Iris pigment epithelial cell (primary cell): ENCODE results near the gene TBL2.
A peak's percentile ranks its signal among the peaks of the same experiment; 100 is the strongest.
"Not testable (repeated sequence)": the region's sequence is repeated elsewhere in the genome, so short reads cannot be mapped to it uniquely, and the experiment has no call there.

ENCODE experiments used
- DNase-seq: peaks from one replicate; pipeline ENCODE4 v3.0.0-alpha.2; 2011; ENCODE audit warnings: low read depth

The TBL2 gene

GRCh38 chr7:73606801-73607691, 28.7 kb upstream of the TBL2 start:
- DNase-seq: peak; percentile 13

DNA sequence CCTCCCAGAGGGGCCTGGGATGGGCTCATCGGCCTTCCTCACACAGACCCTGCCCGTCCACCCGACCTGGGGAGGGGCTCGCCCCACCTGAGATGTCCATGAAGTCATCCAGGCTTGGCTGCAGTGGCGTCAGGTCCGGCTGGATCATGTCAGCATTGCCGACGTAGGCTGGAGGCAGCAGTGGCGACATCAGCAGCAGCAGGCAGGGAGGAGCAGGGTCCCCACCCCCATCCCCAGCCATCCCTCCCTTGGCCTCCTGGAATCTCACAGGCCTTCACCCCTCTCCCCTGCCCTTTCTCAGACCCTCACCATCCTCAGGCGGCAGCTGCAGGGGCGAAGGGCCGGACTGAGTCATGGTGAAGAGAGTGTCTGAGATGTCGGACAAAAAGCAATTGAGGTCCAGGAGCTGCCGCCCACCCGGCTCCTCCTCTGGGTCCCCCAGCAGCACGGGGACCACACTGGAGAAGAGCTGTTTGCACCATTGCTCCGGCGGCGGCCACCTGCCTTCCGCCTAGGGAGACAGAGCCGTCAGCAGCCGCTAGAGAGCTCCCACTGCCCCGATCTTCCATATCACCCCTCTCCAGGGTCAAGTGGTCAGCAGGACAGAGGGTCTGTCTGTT, 27.3 kb upstream of the TBL2 start:
- DNase-seq: no peak

DNA sequence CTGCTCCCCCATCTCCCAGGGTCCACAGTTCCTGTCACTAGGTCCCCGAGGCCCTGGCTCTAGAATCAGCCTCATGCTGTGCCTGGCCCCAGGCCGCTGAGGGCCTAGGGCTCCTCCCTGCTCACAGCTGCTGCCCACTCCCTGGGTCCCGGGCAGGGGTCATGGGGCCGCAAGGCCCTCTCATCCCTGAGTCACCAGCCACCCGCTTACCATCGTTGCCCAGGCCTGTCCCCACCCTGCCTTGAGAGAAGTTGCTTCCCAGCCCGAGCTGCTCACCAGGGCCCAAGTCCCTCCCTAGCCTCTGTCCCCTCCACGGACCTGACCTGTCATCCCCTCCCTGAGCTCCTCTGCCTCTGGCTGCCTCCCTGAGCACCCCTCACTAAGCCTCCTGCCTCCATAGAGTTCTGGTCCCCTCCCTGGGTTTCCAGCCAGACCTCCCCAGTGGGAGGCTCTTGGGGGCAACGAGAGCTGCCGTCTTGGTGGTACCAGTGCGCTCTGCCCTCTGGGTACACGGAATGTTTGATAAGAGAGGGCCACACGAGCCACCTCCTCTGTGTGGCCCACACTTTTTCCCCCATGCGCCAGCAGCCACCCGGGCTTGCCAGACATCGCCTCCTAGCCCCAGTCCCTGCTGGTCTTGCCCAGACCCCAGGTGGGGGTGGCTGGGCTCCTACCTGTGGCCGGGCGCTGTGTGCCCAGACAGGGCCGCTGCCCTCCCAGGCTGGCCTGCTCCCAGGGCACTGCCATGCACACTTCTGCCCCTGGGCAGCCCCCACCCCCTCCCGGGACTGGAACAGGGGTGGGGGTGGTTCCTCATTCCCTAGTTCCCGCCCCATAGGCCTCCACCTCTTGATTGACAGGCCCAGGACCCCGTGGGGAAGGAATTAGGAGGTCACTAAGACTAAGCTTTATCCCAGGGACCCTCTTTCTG, 24.6 kb upstream of the TBL2 start:
- no peak for DNase-seq

DNA sequence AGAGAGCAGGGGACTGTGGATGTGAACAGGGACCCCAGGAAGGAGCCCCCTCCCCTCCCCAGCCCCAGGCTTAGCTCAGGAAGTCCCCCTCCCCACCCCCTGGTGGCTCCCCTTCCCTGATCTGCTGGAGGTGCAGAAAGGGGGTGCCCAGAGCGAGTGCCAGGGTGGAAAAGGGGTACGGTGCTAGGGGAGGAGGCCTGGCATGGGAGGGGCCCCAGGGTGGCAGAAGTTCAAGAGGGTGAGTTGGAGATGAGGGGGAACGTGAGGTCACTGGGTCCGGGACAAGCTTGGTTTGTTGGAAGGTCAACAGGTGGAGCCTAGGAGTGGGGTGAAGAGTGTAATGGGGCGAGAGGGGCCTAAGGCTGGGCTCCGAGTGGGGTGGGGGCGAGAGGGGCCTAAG, 21.5 kb upstream of the TBL2 start:
- no peak for DNase-seq

- no peak for DNase-seq
These were observed 20.9 kb upstream of the TBL2 start for GRCh38 chr7:73599151-73599882.

DNA sequence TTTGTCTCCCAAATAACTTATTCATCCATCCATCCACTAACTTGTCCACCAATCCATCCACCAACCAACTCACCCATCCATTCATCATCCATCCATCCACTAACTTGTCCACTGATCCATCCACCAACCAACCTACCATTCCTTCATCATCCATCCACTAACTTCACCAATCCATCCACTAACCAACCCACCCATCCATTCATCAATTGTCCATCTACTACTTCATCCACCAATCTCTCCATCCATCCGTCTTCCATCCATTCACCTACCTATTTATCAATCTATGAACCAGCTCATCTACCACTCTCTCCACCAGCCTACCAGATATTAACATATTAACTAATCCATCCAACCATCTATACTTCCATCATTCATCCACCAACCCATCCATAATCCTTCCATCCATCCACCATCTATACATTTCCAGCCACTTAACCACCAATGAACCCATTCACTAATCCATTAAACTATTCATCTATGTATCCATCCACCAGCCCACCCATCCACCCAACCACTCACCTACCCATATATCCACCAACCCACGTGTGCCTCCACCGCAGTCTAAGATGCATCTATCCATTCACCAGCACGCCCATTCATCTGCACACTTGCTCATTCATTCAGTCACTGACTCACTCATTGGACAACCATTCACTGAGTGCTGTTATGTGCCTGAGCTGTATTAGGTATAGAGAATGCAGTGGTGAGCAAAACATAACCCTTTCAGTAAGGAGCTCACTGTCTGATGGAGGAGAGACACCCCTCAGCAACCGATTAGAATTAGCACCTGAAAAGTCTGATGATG, 19.8 kb upstream of the TBL2 start:
- no peak for DNase-seq

DNA sequence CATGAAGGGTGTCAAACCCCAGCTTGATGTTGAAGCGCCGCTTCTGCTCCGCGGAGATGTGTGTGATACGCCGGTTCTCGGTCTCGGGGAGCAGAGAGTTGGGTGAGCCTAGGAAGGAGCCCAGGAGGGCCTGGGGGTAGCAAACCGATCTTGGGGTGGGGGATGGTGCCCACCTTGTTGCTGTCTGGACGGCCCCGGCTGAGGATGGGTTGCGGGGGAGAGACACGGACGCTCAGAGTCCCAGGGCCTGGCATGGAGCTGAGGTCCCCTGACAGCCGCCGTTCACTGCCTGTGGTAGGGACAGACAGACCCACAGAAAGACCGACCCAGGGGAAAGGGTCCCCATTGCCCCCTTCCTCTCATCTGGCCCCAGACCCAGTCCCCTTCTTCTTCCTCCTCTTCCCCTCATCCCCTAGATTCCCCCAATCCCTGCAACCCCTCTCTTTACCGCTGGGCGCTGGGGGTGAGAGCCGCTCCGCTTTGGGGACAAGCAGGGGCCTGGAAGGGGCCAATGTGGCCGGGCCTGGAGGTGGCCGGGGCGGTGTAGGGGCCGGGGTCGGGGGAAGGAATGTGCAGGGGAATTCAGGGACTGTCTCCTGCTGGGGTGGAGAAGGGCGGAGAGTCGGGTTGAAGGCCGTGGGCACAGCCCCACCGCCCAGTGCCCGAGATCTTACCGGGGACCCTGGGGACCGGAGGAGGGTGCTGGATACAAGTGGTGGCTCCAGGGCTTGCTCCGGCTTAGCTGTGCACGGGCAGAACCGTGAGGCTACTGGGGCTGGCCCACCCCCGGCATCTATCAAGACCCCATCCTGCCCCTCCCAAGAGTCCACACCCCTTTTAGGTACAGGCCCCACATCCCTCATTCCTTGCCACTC, 18.0 kb upstream of the TBL2 start:
- DNase-seq: no peak

GRCh38 chr7:73595358-73595757, 17.0 kb upstream of the TBL2 start:
- no peak for DNase-seq

DNA sequence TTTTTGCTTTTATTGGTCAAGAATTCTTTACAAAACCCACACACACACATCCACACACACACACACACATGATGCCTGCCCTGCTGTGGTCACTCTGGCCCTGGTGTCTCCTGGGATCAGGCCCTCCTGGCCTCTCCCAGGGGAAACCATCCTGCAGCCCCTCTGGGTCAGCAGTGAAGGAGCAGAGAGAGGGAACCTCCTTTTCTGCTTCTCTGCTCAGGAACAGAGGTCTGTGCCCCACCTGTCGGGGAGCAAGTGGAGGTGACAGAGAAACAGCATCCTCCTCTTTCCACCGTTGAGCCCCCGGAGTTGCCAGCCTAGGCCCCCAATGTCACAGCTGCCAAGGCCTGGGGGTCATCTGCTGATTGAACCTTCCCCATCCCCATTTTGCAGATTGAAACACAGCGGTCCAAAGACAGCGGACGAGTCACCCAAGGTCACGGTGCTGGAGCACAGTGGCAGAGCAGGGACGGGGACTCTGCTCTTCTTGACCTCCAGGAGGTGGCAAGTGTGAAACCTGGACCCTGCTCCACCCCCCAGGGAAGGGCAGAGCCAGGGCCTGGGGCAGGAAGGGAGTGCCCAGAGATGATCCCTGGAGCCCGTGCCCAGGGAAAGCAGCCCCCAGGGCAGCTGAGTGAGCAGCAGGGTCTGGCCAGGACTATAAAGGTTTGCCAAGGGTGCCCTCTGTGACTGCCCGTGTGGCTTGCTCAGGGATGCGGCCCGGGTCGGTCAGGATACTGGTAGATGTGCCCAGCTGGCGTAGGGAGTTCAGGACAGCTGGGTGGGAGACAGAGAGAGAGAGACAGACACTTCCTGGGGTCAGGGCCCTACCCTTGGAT, 15.0 kb upstream of the TBL2 start:
- DNase-seq: no peak

DNA sequence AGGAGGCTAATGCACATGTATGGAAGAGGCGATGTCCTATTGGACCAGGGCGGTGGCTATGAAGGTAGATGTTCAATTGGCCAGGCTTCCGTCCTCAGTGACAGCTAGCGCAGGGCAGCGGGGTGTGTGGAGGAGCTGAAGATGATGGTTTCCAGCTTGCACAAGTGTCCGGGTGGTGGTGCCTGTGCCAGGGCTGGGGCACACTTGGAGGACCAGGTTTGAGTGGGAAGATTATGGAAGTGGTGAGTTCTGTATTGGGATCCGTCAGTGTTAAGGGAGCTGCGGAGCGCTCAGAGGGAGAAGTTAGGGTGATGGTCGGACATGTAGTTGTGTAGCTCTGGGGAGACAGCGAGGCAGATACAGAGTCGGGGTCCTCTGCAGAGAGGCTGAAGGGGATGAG, 8.5 kb upstream of the TBL2 start:
- no peak for DNase-seq

GRCh38 chr7:73585196-73585595, 6.8 kb upstream of the TBL2 start:
- DNase-seq: peak; percentile 44

DNA sequence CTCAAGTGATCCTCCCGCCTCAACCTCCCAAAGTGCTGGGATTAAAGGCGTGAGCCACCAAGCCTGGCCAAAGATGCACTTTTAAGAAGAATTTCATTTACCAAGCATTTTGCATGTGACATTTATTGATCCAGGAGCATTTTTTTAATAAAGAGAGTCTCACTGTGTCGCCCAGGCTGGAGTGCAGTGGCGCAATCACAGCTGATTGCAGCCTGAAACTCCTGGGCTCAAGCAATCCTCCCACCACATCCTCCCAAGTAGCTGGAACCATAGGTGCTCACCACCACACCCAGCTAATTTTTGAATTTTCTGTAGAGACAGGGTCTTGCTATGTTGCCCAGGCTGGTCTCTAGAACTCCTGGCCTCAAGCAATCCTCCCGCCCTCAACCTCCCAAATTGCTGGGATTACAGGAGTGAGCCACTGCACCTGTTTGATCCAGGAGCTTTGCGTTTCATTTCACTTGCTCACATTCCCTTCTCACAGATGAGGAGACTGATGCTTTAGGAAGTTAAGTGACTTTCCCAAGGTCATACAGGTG, 4.4 kb upstream of the TBL2 start:
- no peak for DNase-seq

- DNase-seq: not testable (repeated sequence)
These were observed 2.6 kb upstream of the TBL2 start for GRCh38 chr7:73581006-73581405.

- DNase-seq: peak; percentile 29
These were observed 595 bp downstream of the TBL2 start for GRCh38 chr7:73577627-73578341.

GRCh38 chr7:73573791-73574190, 4.6 kb downstream of the TBL2 start:
- DNase-seq: no peak

GRCh38 chr7:73573276-73573675, 5.1 kb downstream of the TBL2 start:
- DNase-seq: no peak

GRCh38 chr7:73572767-73573186, 5.6 kb downstream of the TBL2 start:
- DNase-seq: no peak

- no peak for DNase-seq
These were observed 7.4 kb downstream of the TBL2 start for GRCh38 chr7:73570977-73571376.
